ENCODE measurements around the gene SORCS3.

The SORCS3 gene

DNA sequence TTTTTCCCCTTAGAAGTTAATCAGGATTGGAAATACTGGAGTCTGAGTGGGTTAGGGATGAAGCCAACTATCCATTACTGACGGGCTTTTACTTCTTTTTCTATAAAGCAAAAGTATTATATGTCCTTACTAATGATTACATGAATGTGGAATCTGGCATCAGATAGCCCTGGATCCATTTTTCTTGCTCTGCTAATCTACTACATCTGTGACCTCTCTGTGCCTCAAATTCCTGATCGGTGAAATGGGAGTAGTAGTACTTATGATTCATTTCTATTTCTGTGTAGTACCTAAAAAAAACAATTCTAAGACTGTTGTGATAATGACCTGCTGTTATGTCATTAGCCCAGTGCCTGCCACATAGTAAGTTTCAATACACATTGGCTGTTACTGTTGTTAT lies 621.6 kb downstream of the SORCS3 start:
- FAIRE-seq (no peak), DNase-seq (ENCODE audit: insufficient read length, low spot score) (no peak)
- TF ChIP-seq, protein P1, sequence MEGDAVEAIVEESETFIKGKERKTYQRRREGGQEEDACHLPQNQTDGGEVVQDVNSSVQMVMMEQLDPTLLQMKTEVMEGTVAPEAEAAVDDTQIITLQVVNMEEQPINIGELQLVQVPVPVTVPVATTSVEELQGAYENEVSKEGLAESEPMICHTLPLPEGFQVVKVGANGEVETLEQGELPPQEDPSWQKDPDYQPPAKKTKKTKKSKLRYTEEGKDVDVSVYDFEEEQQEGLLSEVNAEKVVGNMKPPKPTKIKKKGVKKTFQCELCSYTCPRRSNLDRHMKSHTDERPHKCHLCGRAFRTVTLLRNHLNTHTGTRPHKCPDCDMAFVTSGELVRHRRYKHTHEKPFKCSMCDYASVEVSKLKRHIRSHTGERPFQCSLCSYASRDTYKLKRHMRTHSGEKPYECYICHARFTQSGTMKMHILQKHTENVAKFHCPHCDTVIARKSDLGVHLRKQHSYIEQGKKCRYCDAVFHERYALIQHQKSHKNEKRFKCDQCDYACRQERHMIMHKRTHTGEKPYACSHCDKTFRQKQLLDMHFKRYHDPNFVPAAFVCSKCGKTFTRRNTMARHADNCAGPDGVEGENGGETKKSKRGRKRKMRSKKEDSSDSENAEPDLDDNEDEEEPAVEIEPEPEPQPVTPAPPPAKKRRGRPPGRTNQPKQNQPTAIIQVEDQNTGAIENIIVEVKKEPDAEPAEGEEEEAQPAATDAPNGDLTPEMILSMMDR (IDR thresholded peaks at IDR 0.05; ENCODE audit: insufficient read depth, missing control alignments), result no peak

DNA sequence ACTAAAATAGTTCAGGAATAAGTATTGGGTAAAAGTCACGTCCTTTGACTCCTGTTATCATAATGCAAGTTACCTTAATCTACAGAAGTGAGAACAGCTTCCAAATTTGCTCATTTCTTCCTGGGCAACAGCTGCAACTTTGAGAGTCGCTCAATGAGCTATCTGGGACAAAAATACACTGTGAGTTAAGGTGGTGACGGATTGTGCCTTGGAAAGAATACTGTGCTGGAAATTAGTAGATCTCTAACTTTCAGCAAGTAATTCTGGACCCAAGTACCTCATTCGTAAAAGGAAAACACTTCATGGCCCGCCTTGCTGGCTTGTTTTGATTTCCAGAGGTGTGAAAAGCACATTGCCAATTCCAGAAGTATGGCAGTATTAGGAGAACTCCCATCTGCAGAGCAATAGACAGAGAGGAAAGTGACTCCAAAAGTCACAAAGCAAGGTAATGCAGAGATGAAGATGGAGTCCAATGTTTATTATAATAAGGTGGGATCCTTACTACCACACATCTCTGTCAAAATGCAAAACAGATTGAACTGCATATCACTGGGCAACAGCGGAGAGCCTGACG lies 626.0 kb downstream of the SORCS3 start:
- FAIRE-seq (no peak), DNase-seq (ENCODE audit: insufficient read length, low spot score) (no peak)
- TF ChIP-seq, protein P1 (IDR thresholded peaks at IDR 0.05; ENCODE audit: insufficient read depth, missing control alignments), result no peak

DNA sequence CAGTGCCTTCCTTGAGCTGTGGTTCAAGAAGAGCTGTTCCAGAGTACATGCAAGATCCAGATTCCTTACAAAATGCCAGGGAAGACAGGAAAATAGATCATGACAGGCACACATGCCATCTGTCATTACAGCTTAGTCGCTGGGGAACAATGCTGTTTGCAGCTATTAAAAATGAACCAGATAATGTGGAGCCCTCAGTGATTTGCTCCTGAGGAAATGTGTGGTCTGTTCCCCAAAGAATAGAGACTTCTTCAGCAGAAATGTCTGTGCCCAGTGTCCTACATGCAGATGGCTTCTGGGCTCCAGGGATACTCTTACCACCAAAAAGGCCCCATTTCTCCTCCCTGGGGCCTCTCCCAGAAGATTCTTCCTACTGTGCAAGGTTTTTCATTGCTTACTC lies 627.9 kb downstream of the SORCS3 start:
- FAIRE-seq (no peak), DNase-seq (ENCODE audit: insufficient read length, low spot score) (no peak)
- TF ChIP-seq, protein P1 (IDR thresholded peaks at IDR 0.05; ENCODE audit: insufficient read depth, missing control alignments), result no peak

DNA sequence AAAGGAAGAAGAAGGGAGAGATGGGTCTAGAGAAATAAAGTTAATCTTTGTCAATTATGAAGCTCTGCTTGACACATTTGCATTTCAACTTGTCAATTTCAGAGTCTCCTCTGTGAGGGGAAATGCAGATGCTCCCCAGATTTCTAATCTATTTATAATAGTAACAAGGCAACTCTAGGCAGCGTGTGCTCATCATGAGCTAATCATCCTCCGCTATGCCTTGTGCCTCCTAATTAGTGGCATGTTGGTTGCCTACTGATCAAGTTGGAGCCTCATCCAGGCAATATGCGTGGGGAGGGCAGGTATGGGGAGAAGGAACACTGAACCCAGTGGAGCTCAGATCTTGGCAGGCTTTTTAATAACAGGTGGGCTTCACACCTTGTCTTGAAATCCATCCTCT lies 628.6 kb downstream of the SORCS3 start:
- TF ChIP-seq, protein P1 (IDR thresholded peaks at IDR 0.05; ENCODE audit: insufficient read depth, missing control alignments), result no peak
- DNase-seq (ENCODE audit: insufficient read length, low spot score) (no peak), FAIRE-seq (no peak)

DNA sequence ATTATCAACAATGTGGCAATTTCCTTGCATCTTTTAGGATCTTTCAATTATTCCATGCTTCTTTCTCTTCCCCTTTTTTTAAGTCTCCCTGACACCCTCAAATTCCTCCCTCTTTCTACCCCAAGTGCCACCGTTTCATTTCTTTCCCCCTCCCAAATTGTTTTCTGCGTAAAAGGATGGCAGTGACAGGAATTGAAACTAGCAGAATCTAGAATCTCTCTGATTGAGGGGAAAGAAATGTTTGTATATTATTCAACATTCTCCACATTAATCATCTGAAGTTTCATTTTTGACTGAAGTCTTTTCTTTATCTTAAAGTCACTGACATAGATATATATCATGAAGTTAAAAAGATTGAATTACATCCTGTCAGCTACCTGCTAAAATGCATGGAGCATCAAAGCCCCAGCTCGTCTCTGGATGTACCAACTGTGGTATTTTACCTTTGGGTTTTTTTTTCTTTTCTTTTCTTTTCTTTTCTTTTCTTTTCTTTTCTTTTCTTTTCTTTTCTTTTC lies 633.5 kb downstream of the SORCS3 start:
- no peak for FAIRE-seq
- no peak for DNase-seq (ENCODE audit: insufficient read length, low spot score)
- TF ChIP-seq, protein P1 (IDR thresholded peaks at IDR 0.05; ENCODE audit: insufficient read depth, missing control alignments), result no peak

DNA sequence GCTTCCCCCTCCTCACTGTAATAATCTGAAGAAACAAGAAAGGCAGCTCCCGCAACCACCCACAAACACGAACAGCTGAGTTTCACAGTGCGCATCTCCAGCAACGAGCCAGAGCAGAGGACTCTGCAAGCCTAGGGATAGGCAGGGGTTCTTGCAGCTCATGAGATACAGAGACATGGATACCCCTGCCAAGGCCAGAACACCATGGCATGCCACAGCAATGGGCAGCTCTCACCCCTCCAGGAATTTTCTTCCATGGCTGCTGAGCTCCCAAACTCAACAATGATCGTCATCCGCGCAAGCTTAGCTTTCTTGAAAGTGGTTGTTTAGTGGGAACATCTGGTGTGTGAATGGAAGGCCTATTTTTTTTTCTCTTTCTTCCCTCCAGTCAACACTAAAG lies 637.3 kb downstream of the SORCS3 start:
- FAIRE-seq (no peak), DNase-seq (ENCODE audit: insufficient read length, low spot score) (no peak)
- TF ChIP-seq, protein P1 (IDR thresholded peaks at IDR 0.05; ENCODE audit: insufficient read depth, missing control alignments), result no peak

DNA sequence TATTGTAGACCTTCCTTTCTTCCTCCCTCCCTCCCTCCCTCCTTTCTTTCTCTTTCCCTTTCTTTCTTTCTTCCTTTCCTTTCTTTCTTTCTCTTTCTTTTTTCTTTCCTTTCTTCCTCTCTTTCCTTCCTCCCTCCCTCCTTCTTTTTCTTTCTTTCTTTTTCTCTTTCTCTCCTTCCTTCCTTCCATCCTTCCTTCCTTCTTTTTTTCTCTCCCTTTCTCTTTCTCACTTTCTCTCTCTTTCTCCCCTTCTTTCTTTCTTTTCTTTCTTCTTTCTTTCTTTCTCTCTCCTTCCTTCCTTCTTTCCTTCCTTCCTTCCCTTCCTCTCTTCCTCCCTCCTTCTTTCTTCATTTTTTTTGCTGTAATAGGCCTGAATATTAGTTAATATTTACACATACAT lies 638.0 kb downstream of the SORCS3 start:
- FAIRE-seq (no peak), DNase-seq (ENCODE audit: insufficient read length, low spot score) (no peak)
- TF ChIP-seq, protein P1 (IDR thresholded peaks at IDR 0.05; ENCODE audit: insufficient read depth, missing control alignments), result no peak

All from D721Med (cell line).